Kidney tubule cell (primary cell): ENCODE results near the gene CLASP1.
"Not testable (repeated sequence)": the region's sequence is repeated elsewhere in the genome, so short reads cannot be mapped to it uniquely, and the experiment has no call there.

Experiments
- DNase-seq: peaks from one replicate; pipeline ENCODE4 v3.0.0-alpha.2; 2018; ENCODE audit warnings: low spot score

The CLASP1 gene

DNA sequence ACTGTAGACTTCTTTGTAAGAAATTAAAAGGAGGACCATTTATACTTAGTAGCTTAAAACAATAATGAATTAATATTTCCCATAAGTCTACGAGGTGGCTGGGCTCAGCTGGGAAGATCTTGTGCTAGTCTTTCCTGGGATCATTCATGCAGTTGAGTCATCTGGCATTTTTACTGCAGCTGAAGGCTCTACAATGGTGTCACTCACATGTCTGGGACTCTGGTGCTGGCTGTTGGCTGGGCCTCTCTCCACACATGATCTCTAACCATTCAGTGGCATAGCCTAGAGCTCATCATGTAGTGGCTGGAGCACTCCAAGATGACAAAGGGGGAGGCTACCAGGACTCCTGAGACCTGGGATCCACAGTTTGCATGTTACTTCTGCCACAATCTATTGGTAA lies 35.5 kb downstream of the CLASP1 start:
- DNase-seq = peak; percentile 65

DNA sequence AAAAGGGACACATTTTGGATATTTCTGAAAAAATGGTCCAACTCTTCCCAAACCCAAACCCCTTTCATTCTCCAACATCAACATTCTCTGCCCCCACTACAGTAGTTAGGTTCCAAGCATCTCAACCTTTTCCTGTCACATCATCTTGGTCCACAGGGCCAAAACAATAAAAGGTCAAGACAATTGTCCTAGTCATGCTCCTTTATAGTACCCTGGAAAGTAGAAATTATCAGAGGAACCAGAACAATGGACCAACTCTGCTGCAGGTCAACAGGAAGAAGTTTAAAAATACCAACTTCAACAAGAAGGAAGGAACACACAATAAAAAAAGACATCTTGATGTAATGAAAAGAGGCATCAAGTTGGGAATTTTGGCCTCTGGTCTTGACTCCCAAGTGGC lies 36.1 kb downstream of the CLASP1 start:
- no peak for DNase-seq

DNA sequence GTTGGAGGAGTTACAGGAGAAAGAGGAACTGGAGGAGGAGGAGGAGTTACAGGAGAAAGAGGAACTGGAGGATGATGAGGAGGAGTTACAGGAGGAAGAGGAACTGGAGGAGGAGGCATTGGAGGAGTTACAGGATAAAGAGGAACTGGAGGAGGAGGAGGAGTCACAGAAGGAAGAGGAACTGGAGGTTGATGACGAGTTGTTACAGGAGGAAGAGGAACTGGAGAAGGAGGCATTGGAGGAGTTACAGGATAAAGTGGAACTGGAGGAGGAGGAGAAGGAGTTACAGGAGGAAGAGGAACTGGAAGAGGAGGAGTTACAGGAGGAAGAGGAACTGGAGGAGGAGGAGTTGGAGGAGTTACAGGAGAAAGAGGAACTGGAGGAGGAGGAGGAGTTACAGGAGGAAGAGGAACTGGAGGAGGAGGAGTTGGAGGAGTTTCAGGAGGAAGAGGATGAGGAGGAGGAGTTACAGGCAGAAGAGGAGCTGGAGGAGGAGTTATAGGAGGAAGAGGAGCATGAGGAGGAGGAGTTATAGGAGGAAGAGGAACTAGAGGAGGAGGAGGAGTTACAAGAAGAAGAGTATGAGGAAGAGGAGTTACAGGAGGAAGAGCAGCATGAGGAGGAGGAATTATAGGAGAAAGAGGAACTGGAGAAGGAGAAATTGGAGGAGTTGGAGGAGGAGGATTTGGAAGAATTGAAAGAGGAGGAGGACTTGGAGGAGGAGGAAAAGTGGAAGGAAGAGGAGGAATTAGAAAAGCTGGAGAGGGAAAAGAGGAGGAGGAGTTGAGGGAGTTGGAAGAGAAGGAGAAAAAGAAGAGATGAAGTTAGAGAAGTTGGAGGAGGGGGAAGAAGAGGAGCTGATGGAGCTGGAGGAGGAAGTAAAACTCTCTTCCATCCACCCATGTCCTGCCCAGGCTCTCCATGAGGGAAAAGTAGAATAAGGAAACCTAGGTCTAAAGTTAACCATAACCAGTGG lies 37.2 kb downstream of the CLASP1 start:
- no peak for DNase-seq

DNA sequence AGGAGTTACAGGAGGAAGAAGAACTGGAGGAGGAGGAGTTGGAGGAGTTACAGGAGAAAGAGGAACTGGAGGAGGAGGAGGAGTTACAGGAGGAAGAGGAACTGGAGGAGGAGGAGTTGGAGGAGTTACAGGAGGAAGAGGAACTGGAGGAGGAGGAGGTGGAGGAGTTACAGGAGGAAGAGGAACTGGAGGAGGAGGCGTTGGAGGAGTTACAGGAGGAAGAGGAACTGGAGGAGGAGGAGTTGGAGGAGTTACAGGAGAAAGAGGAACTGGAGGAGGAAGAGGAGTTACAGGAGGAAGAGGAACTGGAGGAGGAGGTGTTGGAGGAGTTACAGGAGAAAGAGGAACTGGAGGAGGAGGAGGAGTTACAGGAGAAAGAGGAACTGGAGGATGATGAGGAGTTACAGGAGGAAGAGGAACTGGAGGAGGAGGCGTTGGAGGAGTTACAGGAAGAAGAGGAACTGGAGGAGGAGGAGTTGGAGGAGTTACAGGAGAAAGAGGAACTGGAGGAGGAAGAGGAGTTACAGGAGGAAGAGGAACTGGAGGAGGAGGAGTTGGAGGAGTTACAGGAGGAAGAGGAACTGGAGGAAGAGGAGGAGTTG lies 38.1 kb downstream of the CLASP1 start:
- DNase-seq = not testable (repeated sequence)

DNA sequence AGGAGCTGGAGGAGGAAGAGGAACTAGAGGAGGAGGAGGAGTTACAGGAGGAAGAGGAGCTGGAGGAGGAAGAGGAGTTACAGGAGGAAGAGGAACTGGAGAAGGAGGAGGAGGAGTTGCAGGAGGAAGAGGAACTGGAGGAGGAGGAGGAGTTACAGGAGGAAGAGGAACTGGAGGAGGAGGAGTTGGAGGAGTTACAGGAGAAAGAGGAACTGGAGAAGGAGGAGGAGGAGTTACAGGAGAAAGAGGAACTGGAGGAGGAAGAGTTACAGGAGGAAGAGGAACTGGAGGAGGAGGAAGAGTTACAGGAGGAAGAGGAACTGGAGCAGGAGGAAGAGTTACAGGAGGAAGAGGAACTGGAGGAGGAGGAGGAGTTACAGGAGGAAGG lies 38.8 kb downstream of the CLASP1 start:
- DNase-seq = not testable (repeated sequence)

DNA sequence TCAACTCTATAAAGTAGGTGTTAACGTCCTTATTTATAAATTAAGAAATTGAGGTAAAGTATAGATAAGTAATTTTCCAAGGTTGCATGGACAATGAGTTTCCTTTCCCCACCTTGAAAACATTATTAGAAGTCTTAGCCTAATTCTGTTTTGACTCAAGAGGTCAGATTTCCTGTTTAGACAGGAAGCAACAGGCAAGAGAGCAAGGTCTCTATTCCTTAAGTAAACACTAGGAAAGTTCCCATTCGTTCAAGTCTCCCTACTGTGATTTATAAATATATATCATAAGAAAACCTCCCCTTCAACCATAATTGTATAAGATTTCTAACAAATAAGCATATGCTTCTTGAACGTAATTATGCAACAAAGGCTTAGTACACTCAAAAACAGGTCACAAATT lies 40.3 kb downstream of the CLASP1 start:
- no peak for DNase-seq

DNA sequence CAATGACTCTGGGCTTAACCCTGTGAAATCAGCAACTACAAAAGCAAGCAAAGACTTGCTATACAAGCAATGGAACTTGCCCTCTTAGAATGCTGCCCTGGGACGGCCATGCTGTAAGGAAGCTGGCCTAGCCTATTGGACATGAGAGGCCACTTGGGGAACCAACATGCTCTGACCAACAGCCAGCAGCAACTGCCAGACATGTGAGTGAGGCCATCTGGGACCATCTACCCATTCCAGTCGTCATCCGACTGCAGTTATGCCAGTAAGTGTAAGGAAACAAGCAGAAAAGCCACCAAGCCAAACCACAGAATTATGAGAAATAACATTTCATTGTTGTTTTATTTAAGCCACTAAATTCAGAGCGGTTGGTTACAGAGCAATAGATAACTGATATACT lies 40.9 kb downstream of the CLASP1 start:
- DNase-seq = no peak

DNA sequence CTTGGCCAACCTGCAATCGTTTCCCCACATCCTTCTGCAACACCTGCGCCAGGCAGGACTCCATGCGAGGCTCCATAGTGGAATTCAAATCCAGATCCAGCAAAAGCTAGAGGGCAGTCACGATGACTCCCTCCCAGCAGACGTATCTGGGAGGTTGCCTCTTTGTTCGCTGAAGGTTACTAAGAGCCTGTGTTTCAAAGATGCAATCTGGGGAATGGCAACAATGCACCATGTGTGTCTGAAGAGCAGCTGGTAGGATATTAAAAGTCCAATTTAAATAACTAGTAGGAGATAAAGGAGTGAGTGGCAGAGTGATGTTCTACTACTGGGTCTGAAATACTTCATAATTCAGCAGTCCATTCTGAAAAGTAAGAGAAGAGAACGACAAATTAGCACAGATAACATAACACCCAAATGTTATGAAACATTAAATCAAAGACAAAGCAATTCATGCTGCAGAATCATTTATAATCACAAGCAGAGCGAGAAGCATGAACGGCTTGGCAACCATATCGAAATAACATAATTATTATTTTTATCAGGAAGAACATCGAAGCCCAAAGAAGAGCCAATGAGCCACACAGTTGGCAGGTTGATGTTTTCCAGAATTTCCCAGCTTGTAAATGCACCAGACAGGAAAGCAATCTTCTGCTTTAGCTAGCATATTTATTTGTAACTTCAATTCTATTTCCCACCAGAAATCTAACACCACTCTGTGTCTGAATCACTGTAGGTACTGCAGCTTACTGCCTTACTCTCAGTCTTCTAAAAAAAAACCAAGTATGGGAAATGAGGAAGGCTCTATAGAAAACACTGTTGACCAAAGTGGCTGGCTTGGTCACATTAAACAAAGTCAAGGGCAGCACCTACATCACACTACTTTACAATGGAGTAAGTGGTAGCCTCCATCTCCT lies 43.2 kb downstream of the CLASP1 start:
- no peak for DNase-seq

DNA sequence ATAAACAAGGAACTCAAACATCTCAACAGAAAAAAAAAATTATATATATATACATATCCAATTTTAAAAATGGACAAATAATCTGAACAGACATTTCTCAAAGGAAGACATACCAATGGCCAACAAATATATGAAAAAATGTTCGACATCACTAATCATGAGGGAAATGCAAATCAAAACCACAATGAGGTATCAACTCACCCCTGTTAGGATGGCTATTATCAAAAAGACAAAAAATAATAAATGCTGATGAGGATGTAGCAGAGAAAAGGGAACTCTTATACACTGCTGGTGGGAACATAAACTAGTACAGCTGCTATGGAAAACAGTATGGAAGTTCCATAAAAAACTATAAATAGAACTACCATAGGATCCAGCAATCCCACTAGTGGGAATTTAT lies 46.1 kb downstream of the CLASP1 start:
- no peak for DNase-seq

DNA sequence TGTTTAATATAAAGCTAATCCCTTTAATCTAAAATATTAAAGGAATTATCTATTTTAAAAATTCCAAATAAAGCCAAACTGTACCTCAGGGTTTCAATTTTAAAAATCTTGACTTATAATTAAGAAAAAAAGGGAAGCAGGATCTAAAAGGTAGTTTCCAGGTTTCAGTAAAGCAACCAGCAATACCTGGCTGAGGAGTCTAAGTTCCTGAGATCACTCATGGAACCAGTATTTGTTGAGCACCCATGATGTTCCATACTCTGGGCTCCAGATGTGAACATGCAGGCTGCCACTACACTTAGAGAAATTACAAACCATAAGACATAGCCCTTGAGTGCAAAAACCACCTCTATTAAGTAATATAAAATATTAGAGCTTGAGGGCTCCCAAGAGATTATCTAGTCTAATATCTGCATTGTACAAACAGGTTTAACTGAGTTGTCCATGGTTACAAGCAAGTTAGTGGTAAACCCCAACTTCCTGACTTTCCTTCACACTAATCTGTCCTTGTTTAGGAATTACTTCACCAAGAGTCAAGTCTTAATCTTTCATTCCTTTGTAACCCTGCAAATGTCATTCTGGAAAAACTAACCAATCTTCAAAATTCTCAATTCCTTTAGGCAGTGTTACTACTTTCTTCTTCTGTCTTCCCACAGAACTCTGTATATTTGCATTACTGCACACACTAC lies 49.2 kb downstream of the CLASP1 start:
- DNase-seq = no peak

DNA sequence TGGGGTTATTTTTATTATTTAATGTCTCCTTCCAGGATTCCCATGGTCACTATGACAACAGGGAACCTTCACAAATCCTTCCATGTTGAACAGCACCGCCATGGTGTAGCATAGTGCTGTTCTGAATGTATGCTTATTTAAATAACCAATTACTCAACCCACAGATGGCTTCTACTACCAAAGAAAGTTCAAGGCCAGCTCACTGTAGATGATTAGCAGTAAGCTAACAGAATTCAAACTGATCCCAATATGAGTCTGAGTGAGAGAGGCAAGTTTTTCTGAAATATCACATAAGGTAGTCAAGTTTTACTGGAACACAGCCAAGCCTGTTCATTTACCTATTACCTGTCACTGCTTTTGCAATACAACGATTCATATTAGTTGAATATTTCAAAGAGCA lies 51.2 kb downstream of the CLASP1 start:
- no peak for DNase-seq

DNA sequence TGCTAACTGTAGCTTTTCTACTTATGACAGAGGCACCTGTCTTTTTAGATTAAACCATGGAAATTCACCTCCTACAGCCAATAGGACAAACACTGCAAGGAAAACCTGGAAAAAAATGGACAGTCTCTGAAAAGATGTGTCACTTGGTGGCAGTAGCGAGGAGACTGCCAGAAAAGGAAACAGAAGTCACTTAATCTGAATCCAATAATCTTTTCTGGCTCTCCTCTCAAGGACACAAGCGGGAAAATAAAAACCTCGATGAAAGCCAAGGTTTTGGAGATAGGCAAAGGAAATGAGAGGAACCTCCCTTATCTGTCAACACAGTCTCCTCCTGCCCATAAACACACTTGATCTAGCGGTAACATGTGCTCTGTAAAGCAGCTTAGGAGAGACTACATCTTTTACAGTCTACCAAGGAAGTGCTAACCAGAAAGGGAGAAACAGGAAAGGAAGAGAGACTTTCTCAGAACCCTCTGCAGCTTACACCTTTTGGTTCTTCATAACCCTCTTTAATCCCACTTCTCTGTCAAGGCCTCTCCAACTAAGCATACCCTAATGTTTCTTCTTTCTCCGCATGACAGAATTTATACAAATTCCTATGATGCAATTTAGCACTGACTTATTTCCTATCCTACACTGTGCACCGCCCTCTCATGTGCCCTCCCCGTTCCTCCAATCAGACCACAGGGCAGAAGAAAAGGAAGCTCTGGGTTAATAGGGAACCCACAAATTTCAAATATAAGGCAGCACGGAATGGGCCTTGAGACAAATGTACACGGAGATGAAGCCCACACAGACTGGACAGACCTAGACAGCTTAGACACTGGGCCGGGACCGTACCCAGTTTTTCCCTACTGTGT lies 52.8 kb downstream of the CLASP1 start:
- peak; percentile 74 for DNase-seq

DNA sequence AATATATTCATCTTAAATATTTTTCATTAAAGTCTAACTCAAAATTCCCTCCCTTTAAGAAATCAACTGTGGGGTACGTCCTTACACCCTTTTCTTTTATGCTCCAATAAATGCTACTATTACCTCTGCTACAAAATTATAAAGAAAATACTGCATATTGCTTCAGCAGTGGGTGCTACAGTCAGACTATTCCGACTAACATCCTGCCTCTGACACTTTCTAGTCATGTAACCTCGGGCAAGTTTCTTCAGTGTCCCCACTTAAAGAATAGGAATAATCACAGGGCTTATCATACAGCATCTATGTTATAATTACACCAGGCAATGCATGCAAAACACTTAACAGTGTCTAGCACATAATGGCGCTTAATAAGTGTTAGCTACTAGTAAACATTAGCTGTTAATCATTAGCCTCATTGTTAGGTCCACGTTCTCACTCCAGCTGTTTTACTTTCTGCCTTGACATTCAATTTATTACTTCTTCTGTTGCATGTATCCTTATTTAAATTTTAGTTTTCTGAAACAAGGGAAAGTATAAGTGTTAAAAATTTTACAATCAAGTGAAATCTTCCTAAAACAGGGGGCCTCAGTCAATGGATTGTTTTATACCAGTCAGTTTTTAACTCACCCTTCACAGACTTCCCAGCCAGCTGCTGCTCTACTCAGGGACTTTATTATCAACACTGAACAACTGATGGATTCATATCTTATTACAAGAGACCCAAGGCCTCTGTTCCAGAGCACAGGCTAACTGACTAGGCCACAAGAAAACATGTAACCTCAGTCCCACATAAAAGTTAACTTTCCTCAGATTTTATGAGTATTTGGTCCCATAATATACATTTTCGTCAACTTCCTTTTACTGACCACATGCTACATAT lies 54.0 kb downstream of the CLASP1 start:
- peak; percentile 36 for DNase-seq

DNA sequence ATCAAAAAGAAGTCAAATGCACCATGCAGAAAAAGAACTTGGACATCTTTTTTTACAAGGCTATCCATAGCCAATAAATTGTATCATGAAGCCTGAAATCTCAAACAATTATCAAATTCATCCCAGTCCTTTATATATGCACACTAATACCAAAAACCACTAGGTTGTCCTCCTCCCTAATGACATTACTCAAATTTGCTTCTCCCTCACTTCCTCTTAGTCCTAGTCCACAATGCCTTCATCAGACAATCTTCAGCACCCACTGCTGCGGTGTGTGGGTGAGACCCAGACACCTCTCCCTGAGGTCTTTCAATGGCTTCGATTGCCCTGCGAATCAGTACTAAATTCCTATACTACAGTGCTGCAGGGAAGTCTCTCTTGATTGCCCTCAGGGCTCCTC lies 58.1 kb downstream of the CLASP1 start:
- DNase-seq = no peak

DNA sequence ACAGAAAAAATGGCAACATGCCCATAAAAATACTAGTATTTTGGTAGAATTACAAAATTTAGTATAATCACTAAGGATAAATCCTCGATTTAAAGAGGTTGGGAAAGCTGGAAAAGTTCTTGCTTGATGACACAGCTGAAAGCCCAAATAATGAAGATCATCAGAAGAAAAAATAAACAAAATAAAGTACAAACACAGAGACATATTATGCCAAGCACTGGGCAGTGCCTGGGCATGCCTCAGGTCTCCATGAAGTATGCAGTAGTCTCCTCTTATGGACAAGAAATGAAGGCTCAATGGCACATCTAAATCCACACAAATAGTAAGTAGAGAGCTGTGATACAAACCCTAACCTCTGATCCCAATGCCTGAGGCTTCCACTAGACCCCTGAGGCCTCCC lies 60.9 kb downstream of the CLASP1 start:
- no peak for DNase-seq

DNA sequence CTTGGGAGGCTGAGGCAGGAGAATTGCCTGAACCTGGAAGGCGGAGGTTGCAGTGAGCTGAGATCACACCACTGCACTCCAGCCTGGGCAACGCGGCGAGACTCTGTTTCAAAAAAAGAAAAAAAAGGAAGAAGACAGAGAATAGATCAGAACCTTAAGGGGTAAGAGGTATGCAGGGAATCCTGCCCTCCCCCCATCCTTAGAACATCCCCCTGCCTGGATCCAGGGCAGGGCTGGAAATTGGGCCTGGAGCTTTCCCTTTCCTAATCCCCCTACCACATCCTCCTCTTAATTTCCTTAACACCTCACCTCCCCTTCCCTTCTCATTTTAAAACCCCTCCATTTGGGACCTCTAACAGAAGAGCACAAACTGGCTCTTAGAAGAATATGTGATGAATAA lies 62.1 kb downstream of the CLASP1 start:
- no peak for DNase-seq

DNA sequence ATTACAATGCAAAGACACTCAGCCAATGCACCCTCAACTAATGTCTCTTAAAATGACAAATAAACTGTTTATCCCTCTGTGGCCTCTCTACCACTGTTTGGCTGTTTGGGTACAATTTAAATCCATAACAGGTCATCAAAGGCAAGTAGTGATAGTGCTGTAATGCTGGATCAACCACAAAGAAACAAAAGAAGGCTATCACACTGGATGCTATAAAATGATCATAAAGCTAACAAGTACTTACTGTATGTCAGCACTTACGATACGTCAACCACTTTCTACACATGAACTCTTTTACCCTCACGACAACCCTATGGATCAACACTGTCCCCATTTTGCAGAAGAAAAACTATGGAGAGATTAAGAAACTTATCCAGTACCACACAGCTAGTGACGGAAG lies 64.5 kb downstream of the CLASP1 start:
- DNase-seq = no peak

DNA sequence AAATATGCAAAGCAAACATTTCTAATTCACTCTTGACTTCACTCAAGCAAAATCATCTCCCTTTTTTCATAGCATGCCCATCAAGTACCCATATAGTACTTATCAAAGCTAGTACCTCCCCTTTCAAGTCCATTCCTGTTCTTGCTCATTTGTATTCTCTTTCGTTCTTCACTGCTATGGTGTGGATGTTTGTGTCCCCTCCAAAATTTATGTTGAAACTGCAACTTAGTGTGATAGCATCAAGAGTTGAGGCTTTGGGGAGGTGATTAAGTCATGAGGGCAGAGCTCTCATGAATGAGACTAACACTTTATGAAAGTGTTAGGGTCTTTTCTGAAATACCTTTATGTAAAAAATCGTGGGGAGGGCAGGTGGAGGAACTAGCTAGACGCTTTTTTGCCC lies 65.7 kb downstream of the CLASP1 start:
- DNase-seq = no peak

DNA sequence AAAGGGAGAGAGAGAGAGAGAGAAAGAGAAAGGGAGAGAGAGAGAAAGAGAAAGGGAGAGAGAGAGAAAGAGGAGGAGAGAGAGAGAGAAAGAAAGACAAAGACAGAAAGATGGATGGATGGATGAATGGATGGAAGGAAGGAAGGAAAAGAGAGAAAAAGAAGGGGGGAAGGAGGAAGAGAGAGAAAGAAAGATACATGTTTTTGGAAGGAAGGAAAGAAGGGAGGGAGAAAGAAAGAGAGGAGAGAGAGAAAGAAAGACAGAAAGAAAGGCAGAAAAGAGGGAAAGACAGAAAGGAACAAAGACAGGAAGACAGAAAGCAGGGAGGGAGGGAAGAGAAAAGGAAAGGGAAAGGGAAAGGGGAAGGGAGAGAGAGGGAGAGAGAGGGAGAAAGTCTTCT lies 67.0 kb downstream of the CLASP1 start:
- DNase-seq = no peak

DNA sequence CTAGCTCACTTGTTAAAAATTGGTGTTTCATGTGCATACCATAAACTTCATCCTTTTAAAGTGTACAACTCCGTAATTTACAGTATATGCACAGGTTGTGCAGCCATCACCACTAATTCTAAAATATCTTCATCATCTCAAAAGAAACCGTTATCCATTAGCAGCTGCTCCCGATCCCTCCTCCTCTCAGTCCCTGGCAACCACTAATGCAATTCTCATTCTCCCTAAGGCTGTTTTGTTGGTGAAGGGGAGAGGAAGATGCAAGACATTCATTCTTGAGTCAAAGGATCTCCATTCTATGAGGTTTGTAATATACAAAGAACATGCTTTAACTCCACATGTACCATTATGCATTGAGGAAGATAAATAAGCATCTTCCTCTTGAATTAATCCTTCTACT lies 70.0 kb downstream of the CLASP1 start:
- no peak for DNase-seq
